Peyer's patch (tissue), 4 donors: ENCODE measurements around the gene HECTD2. TPM values are rescaled to one million over a fixed set of nuclear protein-coding genes. Genes with fewer than 3 reads are reported as not detected.
"Not testable (repeated sequence)": the region's sequence is repeated elsewhere in the genome, so short reads cannot be mapped to it uniquely, and the experiment has no call there.

Source experiments
- DNase-seq, 3 donors: peaks; one replicate each; pipeline ENCODE4 v3.0.0-alpha.2; 2017 to 2019
- H3K27ac ChIP-seq, 4 donors: fragments of 200-600 bp; sonication (generic); one replicate each; pipeline ENCODE4 v1.5.1; 2016 to 2019
- H3K27me3 ChIP-seq, 2 donors: fragments of 200-600 bp; sonication (generic); one replicate each; pipeline ENCODE4 v1.5.1; 2019
- H3K36me3 ChIP-seq, 3 donors: fragments of 200-600 bp; sonication (generic); one replicate each; pipeline ENCODE4 v1.5.1; 2016 to 2019
- H3K4me1 ChIP-seq, 4 donors: fragments of 200-600 bp; sonication (generic); one replicate each; pipeline ENCODE4 v1.5.1; 2016 to 2019
- H3K4me3 ChIP-seq, 4 donors: fragments of 200-600 bp; sonication (generic); 1 replicate in 3 of 4; 2 replicates in 1 of 4; pipeline ENCODE4 v1.5.1; 2016 to 2019; ENCODE audit warnings: mild to moderate bottlenecking in 1 of 4
- H3K9me3 ChIP-seq, 4 donors: fragments of 200-600 bp; sonication (generic); one replicate each; pipeline ENCODE4 v1.5.1; 2016 to 2019; ENCODE audit warnings: mild to moderate bottlenecking in 1 of 4
- POLR2A ChIP-seq, 2 donors: fragments of 450-650 bp; IDR thresholded peaks; one replicate each; pipeline ENCODE4 v1.5.1; 2017; ENCODE audit warnings: antibody characterized with exemption in 2 of 2, mild to moderate bottlenecking in 2 of 2, moderate library complexity in 2 of 2
- total RNA-seq, 4 donors: library from RNA; depleted of rRNA; stranded (reverse); fragments of >200 nt; gene quantifications; one replicate each; pipeline ENCODE4 v1.1.0, GENCODE V29; 2016
- TF ChIP-seq, protein P1 (sequence below), 6 experiments: fragments of 450-650 bp in 4 of 6; fragments of 200-600 bp in 2 of 6; sonication (generic) in 1 of 6; IDR thresholded peaks; one replicate each; pipeline ENCODE4 v1.5.1; 2017 to 2019; ENCODE audit warnings: antibody characterized with exemption in 6 of 6, mild to moderate bottlenecking in 3 of 6, moderate library complexity in 1 of 6

Gene HECTD2
- total RNA-seq, 4 donors from 2014 or later, result 4.4 to 18.2 (median 5.5) TPM

DNA sequence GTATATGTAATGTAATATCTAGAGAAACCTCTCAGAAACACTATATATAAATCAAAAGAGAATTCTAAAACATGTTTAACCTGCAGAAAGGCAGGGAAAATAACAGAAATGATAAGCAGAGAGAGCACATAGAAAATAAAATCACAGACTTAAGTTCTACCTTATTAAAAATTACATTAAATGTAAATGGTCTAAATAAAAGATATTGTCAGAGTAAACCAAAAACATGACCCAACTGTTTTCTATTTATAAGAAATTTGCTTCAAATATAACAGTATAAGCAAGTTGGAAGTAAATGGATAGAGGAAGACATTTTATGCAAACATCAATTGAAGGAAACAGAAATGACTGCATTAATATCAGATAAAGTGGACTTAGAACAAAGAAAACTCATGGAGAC, 43.4 kb downstream of the HECTD2 start:
- no peak overlapping the region for H3K27ac ChIP-seq
- no peaks in the 10 kb centered on the region for H3K36me3 ChIP-seq
- TF ChIP-seq, protein P1, sequence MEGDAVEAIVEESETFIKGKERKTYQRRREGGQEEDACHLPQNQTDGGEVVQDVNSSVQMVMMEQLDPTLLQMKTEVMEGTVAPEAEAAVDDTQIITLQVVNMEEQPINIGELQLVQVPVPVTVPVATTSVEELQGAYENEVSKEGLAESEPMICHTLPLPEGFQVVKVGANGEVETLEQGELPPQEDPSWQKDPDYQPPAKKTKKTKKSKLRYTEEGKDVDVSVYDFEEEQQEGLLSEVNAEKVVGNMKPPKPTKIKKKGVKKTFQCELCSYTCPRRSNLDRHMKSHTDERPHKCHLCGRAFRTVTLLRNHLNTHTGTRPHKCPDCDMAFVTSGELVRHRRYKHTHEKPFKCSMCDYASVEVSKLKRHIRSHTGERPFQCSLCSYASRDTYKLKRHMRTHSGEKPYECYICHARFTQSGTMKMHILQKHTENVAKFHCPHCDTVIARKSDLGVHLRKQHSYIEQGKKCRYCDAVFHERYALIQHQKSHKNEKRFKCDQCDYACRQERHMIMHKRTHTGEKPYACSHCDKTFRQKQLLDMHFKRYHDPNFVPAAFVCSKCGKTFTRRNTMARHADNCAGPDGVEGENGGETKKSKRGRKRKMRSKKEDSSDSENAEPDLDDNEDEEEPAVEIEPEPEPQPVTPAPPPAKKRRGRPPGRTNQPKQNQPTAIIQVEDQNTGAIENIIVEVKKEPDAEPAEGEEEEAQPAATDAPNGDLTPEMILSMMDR (IDR thresholded peaks at IDR 0.05), result no peak
- no peak for TF ChIP-seq POLR2A (IDR thresholded peaks at IDR 0.05)
- H3K9me3 ChIP-seq, result peaks cover 0 to 17% (median 2%) of the 10 kb centered on the region in 4 donors
- no peak overlapping the region for H3K4me3 ChIP-seq
- no peaks in the 10 kb centered on the region for H3K4me1 ChIP-seq
- no peaks in the 10 kb centered on the region for H3K27me3 ChIP-seq
- DNase-seq, result no peak

DNA sequence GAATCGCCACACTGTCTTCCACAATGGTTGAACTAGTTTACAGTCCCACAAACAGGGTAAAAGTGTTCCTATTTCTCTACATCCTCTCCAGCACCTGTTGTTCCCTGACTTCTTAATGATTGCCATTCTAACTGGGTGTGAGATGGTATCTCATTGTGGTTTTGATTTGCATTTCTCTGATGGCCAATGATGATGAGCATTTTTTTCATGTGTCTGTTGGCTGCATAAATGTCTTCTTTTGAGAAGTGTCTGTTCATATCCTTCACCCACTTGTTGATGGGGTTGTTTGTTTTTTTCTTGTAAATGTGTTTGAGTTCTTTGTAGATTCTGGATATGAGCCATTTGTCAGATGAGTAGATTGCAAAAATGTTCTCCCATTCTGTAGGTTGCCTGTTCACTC, 45.0 kb downstream of the HECTD2 start:
- H3K27me3 ChIP-seq, H3K27ac ChIP-seq, H3K36me3 ChIP-seq, H3K4me3 ChIP-seq, DNase-seq, H3K4me1 ChIP-seq: not testable (repeated sequence)
- peaks cover 0 to 17% (median 2%) of the 10 kb centered on the region in 4 donors for H3K9me3 ChIP-seq

DNA sequence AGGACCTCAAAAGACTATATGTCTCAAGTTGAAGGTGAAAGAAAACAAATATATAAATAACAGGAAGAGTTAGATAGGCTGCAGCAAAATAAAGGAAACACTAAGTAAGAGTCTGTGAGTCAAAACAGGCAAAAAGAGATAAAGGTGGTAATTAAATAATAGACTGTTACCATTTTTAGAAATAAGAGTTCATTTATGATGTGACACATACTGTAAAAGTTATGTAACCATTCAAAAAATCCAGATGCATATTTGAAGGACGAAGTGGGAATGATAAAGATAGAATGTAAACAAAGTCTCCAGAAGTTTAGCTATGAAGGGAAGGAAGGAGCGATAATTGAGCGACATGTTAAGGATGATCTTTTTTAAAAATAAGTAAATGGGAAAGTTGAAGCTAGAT, 50.5 kb downstream of the HECTD2 start:
- Histone ChIP-seq H3K4me3 (no peak overlapping the region), H3K36me3 (peaks cover 0 to 7% (median 0%) of the 10 kb centered on the region in 3 donors), H3K4me1 (no peaks in the 10 kb centered on the region), H3K9me3 (no peaks in the 10 kb centered on the region), H3K27me3 (no peaks in the 10 kb centered on the region), H3K27ac (no peak overlapping the region)
- TF ChIP-seq POLR2A (IDR thresholded peaks at IDR 0.05), result no peak
- TF ChIP-seq, protein P1 (IDR thresholded peaks at IDR 0.05), result no peak
- no peak for DNase-seq

DNA sequence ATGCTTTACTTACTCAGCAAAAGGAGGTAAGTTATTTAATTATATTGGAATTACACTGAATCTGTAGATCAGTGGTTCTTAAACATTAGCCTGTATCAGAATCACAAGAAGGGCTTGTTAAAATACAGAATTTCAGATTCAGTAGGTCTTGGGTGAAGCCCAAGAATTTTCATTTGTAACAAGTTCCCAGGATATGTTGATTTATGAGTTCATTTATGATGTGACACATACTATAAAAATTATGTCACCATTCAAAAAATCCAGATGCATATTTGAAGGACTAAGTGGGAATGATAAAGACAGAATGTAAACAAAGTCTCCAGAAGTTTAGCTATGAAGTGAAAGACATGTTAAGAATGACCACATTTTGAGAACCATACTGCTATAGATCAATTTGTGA, 52.3 kb downstream of the HECTD2 start:
- H3K27me3 ChIP-seq, result no peaks in the 10 kb centered on the region
- DNase-seq, result no peak
- no peaks in the 10 kb centered on the region for H3K9me3 ChIP-seq
- no peak for TF ChIP-seq POLR2A (IDR thresholded peaks at IDR 0.05)
- TF ChIP-seq, protein P1 (IDR thresholded peaks at IDR 0.05), result no peak
- H3K36me3 ChIP-seq, result peaks cover 0 to 7% (median 0%) of the 10 kb centered on the region in 3 donors
- H3K27ac ChIP-seq, result no peak overlapping the region
- no peak overlapping the region for H3K4me3 ChIP-seq
- H3K4me1 ChIP-seq, result no peaks in the 10 kb centered on the region

DNA sequence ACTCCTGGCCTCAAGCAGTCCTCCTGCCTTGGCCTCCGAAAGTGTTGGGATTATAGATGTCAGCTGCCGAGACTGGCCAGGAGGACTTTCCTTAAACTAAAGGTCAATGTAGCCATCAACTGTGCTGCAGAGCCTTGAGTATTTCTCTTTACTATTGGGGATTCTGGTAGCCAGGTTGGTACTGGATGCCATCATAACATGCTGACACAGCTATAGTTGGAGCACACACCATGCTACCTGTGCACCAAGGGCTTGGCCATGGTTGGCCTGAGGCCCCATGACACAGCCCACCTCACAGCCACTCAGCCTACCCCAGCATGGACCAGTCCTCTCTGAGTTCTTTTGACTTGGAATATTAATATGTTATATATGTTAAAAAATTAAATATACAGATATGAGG, 54.4 kb downstream of the HECTD2 start:
- no peak overlapping the region for H3K4me3 ChIP-seq
- no peaks in the 10 kb centered on the region for H3K27me3 ChIP-seq
- H3K9me3 ChIP-seq, result no peaks in the 10 kb centered on the region
- no peak overlapping the region for H3K27ac ChIP-seq
- TF ChIP-seq, protein P1 (IDR thresholded peaks at IDR 0.05), result no peak
- TF ChIP-seq POLR2A (IDR thresholded peaks at IDR 0.05), result no peak
- H3K4me1 ChIP-seq, result no peaks in the 10 kb centered on the region
- H3K36me3 ChIP-seq, result peaks cover 0 to 7% (median 0%) of the 10 kb centered on the region in 3 donors
- DNase-seq, result no peak

DNA sequence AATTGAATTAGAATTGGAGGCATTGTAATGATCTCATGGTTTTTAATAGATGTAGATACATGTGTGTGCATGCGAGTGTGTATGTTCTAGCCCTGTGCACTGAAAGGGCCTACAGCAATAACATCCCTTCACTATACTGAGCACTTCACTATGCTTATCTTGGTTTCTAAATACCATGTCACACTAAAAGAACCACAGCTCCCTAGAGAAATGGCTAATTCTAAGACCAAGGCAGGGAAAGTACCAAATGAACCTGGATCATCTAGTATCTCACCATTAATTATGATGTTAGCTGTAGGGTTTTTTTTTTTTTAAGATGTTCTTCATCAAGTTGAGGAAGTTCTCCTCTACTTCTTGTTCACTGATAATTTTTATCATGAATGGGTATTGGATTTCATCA, 55.1 kb downstream of the HECTD2 start:
- H3K4me3 ChIP-seq, result no peak overlapping the region
- no peak for DNase-seq
- H3K27me3 ChIP-seq, result no peaks in the 10 kb centered on the region
- peaks cover 0 to 7% (median 0%) of the 10 kb centered on the region in 3 donors for H3K36me3 ChIP-seq
- TF ChIP-seq POLR2A (IDR thresholded peaks at IDR 0.05), result no peak
- TF ChIP-seq, protein P1 (IDR thresholded peaks at IDR 0.05), result no peak
- no peak overlapping the region for H3K27ac ChIP-seq
- H3K9me3 ChIP-seq, result no peaks in the 10 kb centered on the region
- H3K4me1 ChIP-seq, result no peaks in the 10 kb centered on the region
